C4-2B (cell line): Measurements from ENCODE around the gene DDX39A.

ENCODE experiments used
- H3K27ac ChIP-seq: fragments of 450-650 bp; 2 replicates; pipeline ENCODE4 v1.5.1; 2017
- ZFX ChIP-seq: fragments of 450-650 bp; IDR thresholded peaks from 2 replicates; pipeline ENCODE4 v1.6.1; 2017
- TF ChIP-seq, protein P1 (sequence below): fragments of 450-650 bp; conservative IDR thresholded peaks from 2 replicates; pipeline ENCODE4 v1.5.1; 2017; ENCODE audit warnings: mild to moderate bottlenecking

Gene DDX39A

DNA sequence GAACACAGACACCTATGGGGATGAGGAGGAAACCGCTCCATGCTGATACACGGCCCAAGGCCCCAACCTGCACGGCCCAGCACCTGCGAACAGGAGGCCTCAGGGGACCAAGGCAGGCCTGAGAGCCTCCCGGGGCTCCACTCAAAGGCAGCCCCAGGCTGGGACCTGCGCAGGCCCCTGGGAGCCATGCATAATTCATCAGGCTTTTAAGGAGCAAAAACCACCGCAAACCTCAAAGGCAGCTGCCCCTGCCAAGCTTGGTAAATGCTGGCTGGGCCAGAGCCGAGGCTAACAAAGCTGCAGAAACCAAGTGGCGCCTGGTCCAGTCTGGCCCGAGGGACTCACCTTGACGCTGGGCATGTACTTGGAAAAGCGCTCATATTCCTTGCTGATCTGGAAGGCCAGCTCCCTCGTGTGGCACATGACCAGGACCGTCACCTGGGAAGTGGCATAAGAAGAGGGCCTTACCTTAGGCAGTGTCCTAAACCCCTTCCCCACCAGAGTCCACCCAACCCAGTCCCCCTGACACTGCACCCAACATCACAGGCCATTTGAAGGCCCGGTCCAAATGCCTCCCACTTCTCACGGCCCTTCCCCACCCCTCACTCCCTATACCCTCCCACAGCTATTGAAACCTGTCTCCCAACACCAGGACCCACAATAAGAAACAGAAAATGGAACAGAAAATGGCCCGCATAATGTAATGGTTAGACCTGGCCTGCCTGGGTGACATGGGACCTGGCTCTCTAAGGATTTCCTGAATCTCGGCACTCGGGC is 7.8 kb downstream of the DDX39A start:
- TF ChIP-seq, protein P1, sequence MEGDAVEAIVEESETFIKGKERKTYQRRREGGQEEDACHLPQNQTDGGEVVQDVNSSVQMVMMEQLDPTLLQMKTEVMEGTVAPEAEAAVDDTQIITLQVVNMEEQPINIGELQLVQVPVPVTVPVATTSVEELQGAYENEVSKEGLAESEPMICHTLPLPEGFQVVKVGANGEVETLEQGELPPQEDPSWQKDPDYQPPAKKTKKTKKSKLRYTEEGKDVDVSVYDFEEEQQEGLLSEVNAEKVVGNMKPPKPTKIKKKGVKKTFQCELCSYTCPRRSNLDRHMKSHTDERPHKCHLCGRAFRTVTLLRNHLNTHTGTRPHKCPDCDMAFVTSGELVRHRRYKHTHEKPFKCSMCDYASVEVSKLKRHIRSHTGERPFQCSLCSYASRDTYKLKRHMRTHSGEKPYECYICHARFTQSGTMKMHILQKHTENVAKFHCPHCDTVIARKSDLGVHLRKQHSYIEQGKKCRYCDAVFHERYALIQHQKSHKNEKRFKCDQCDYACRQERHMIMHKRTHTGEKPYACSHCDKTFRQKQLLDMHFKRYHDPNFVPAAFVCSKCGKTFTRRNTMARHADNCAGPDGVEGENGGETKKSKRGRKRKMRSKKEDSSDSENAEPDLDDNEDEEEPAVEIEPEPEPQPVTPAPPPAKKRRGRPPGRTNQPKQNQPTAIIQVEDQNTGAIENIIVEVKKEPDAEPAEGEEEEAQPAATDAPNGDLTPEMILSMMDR: no peak
- no peak for TF ChIP-seq ZFX
- no peak overlapping the region for H3K27ac ChIP-seq

DNA sequence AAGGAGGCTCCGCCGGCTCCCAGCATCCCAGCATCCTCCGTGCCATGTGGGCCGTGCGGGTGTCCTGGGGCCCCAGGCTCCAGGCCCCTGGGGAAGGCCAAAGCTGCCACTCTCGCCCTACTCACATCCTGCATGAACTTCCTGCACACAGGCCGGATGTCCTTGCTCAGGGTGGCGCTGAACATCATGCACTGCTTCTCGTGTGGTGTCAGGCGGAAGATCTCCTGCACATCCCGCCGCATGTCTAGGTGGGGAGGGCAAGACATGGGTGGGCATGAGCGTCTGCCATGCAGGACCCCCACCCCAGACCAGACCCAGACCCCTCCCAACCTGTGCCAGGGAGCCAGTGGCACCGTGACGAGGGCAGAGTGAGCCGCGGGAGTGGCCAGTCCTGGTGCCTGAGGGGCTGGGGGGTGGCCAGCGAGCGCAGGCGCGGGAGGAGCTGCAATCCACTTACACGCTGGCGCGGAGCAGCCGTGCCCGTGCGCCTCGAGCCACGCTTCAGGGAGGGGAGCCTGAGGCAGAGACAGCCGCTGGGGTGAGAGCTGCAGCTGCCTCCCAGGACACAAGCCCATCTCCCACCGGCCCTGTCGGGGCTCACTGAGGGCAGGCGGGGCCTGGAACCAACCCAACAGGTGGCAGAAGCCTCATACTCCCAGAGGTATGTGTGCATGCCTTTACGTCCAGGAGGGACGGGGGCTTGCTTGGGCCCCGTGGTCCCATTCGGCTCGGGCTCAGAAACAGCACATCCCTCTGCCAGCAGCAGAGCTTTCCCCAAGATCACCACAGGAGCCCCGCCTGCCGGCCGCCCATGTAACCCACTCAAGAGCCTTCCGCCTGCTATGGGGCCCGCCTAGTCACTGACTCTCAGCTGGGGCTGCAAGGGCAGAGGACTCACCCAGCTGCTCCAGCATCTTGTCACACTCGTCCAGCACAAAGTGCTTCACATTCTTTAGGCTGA is 8.8 kb downstream of the DDX39A start:
- TF ChIP-seq, protein P1: no peak
- no peak for TF ChIP-seq ZFX
- no peak overlapping the region for H3K27ac ChIP-seq

DNA sequence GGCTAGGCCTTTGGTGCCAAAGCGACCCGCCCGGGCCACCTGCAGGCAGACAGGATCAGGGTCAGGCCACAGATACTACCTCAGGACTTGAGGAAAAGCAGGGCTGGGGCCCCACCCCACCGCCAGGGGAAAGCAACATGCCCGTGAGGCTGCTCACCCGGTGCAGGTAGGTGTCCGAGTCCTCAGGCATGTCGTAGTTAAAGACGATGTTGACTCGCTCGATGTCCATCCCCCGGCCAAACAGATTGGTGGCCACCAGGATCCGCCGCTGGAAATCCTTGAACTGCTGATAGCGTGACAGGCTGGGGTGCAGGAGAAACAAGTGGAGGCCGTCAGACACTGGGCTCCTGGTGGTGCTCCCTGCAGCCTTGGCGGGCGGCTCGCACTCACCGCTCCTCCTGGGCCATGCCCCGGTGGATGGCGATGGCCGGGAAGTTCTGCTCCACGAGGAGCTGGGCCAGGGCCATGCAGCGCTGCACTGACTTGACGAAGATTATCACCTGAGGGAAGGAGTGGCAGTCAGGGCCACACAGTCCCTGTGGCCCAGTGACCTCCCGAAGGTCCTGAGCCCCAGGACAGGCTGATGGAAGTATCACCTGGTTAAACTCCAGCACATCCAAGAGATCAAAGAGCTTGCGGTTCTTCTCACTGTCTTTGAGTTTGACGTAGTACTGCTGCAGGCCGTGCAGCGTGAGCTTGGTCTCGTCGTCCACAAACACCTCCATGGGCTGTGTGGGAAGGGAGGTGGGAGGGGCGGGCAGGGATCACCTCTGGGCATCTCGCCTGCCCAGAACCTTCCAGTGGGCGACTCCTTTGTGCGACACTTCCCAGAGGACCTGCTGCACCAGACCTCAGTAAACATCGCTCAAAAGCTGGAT is 9.8 kb downstream of the DDX39A start:
- TF ChIP-seq, protein P1: no peak
- TF ChIP-seq ZFX: no peak
- no peak overlapping the region for H3K27ac ChIP-seq

DNA sequence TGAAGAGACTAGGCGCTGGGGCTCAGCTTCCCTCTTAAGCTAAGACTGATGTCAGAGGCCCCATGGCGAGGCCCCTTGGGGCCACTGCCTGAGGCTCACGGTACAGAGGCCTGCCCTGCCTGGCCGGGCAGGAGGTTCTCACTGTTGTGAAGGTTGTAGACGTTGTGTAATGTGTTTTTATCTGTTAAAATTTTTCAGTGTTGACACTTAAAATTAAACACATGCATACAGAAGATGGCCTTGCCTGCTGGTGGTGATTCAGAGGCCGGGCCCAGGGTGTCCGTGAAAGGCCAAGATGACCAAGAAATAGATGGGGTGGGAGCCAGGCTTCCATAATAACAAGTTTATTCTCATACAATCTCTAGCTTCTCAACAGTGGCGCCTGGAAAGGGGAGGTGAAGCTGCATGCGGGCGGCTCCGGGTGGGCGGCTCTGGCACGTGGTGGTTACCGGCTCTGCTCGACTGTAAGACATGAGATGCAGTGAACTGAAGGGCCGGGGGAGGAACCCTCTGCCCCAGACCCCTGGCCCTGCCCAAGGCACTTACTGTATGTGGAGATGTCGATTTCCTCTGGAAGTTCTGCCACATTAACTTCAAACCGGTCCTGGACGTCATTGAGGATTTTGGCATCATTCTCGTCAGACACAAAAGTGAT is 10.5 kb downstream of the DDX39A start:
- H3K27ac ChIP-seq: no peak overlapping the region
- no peak for TF ChIP-seq ZFX
- TF ChIP-seq, protein P1: no peak

DNA sequence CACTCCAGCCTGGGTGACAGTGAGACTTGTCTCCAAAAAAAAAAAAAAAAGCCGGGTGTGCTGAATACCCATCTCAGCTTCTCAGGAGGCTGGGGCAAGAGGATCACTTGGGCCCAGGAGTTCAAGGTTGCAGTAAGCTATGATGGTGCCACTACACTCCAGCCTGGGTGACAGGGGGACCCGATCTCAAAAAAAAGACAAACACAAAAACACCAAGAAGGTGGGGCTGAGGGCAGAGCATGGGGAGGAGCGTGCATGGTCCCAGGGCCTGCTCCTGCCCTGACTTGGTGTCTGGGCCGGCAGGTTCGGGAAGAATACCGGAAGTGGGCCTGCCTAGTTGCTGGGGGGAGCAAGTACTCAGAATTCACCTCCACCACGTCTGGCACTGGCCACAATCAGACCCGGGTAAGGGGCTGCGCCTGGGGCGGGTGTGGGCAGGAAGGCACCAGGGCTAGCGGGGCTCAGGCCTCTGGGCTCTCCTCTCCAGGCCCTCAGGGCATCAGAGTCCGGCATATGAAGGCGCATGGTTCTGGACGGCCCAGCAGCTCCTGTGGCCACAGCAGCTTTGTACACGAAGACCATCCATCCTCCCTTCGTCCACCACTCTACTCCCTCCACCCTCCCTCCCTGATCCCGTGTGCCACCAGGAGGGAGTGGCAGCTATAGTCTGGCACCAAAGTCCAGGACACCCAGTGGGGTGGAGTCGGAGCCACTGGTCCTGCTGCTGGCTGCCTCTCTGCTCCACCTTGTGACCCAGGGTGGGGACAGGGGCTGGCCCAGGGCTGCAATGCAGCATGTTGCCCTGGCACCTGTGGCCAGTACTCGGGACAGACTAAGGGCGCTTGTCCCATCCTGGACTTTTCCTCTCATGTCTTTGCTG is 11.3 kb downstream of the DDX39A start:
- no peak for TF ChIP-seq ZFX
- TF ChIP-seq, protein P1: no peak
- H3K27ac ChIP-seq: no peak overlapping the region
